ENCODE measurements around the gene PRPF19. TPM values are rescaled to one million over a fixed set of nuclear protein-coding genes. Genes with fewer than 3 reads are reported as not detected.

PRPF19 gene
- total and polyA plus RNA-seq, 9 of the 15 experiments (the other 6 are each of a cell fraction or from before 2014, with no cell fraction given): 9.4 to 212 (median 73.2) TPM

DNA sequence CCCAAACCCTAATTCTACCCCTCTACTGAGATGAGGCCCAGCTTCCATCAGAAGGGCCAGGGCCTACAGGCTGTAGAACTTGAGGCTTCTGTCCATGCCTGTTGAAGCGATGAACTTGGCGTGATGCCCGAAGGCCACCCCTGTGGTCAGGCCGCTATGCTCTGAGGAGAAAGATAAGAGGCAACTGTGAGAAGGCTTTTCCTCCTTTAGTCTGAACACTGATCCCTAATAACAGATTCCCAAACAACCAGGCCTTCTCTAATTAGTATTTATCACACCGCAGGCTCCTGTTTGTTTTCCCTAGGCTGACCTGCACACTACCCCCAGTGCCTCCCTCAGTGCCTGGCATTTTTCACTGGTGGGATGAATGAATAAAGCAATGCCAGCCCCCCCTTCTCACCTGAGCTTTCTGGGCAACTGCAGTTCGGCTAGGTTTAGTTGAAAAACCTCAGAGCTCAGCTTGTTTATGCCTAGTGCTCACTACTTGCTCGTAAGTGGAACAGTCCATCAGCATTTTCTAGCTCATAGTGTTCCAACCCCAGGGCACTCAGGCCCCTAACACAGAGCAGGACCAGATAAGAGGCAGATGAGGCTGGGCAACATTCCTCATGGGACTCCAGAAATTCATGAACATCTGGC, 15.2 kb downstream of the PRPF19 start (continued):
- TF ChIP-seq PHB2 (IDR thresholded peaks at IDR 0.05; ENCODE audit: low read depth): no peak
- TF ChIP-seq MAFK (IDR thresholded peaks at IDR 0.05; ENCODE audit: low read length): no peak
- TF ChIP-seq TBP (optimal IDR thresholded peaks at IDR 0.05; ENCODE audit: low read depth, low read length): no peak
- TF ChIP-seq USF2 (CRISPR knock-in tag; IDR thresholded peaks at IDR 0.05): no peak
- no peak for TF ChIP-seq ZNF24 (IDR thresholded peaks at IDR 0.05)
- no peak for TF ChIP-seq ZSCAN32 (CRISPR knock-in tag; IDR thresholded peaks at IDR 0.05)
- TF ChIP-seq PTRF (tag; IDR thresholded peaks at IDR 0.05): no peak
- TF ChIP-seq, protein P1, sequence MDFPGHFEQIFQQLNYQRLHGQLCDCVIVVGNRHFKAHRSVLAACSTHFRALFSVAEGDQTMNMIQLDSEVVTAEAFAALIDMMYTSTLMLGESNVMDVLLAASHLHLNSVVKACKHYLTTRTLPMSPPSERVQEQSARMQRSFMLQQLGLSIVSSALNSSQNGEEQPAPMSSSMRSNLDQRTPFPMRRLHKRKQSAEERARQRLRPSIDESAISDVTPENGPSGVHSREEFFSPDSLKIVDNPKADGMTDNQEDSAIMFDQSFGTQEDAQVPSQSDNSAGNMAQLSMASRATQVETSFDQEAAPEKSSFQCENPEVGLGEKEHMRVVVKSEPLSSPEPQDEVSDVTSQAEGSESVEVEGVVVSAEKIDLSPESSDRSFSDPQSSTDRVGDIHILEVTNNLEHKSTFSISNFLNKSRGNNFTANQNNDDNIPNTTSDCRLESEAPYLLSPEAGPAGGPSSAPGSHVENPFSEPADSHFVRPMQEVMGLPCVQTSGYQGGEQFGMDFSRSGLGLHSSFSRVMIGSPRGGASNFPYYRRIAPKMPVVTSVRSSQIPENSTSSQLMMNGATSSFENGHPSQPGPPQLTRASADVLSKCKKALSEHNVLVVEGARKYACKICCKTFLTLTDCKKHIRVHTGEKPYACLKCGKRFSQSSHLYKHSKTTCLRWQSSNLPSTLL (IDR thresholded peaks at IDR 0.05): no peak
- no peak for TF ChIP-seq KLF10 (CRISPR knock-in tag; IDR thresholded peaks at IDR 0.05)
- no peak for TF ChIP-seq ZNF644 (tag; IDR thresholded peaks at IDR 0.05; ENCODE audit: low read depth)
- TF ChIP-seq SIX5 (IDR thresholded peaks at IDR 0.05; ENCODE audit: borderline replicate concordance in 1 of 2, insufficient read depth in 1 of 2, low read depth in 1 of 2, low read length in 2 of 2): no peak
- TF ChIP-seq TFAM (CRISPR knock-in tag; conservative IDR thresholded peaks at IDR 0.05): no peak
- TF ChIP-seq RBM17 (IDR thresholded peaks at IDR 0.05; ENCODE audit: borderline replicate concordance, low read depth, low read length): no peak
- no peak for TF ChIP-seq ZNF263 (CRISPR knock-in tag; IDR thresholded peaks at IDR 0.05; ENCODE audit: borderline replicate concordance)
- TF ChIP-seq CBFA2T2 (conservative IDR thresholded peaks at IDR 0.05): peak; percentile 65
- TF ChIP-seq TCFL5 (CRISPR knock-in tag; conservative IDR thresholded peaks at IDR 0.05): no peak
- no peak for TF ChIP-seq EHMT2 (IDR thresholded peaks at IDR 0.05)
- TF ChIP-seq REST (IDR thresholded peaks at IDR 0.05; ENCODE audit: borderline replicate concordance): no peak
- no peak for TF ChIP-seq REST (CRISPR knock-in tag; IDR thresholded peaks at IDR 0.05; ENCODE audit: low read depth)
- TF ChIP-seq RBM22 (IDR thresholded peaks at IDR 0.05; ENCODE audit: low read depth, low read length, poor library complexity, severe bottlenecking): no peak
